Tibial artery (tissue), 4 donors: ENCODE results near the gene WHRN.

Source experiments
- DNase-seq, 2 donors: peaks; one replicate each; pipeline ENCODE4 v3.0.0-alpha.2; 2019
- H3K27ac ChIP-seq, 2 donors: fragments of 200-600 bp; sonication (generic) in 1 of 2; 1 replicate in 1 of 2; 2 replicates in 1 of 2; pipeline ENCODE4 v1.5.1; 2018 to 2019; ENCODE audit warnings: mild to moderate bottlenecking in 1 of 2
- H3K27me3 ChIP-seq, 2 donors: fragments of 200-600 bp; sonication (generic) in 1 of 2; one replicate each; pipeline versions ENCODE4 v1.5.1 to v1.6.0; 2016 to 2019
- H3K36me3 ChIP-seq, 3 donors: fragments of 200-600 bp; sonication (generic) in 2 of 3; one replicate each; pipeline ENCODE4 v1.5.1; 2016 to 2019; ENCODE audit warnings: mild to moderate bottlenecking in 2 of 3
- H3K4me1 ChIP-seq, 4 donors: fragments of 200-600 bp; sonication (generic) in 2 of 4; 1 replicate in 3 of 4; 2 replicates in 1 of 4; pipeline ENCODE4 v1.5.1; 2016 to 2019
- H3K4me3 ChIP-seq, 2 donors: fragments of 200-600 bp; sonication (generic) in 1 of 2; 1 replicate in 1 of 2; 2 replicates in 1 of 2; pipeline ENCODE4 v1.5.1; 2018 to 2019; ENCODE audit warnings: mild to moderate bottlenecking in 2 of 2
- H3K9me3 ChIP-seq, 3 donors: fragments of 200-600 bp; sonication (generic) in 1 of 3; one replicate each; pipeline ENCODE4 v1.5.1; 2016 to 2019
- CTCF ChIP-seq, 2 experiments: fragments of 200-600 bp in 1 of 2; fragments of 450-650 bp in 1 of 2; IDR thresholded peaks; one replicate each; pipeline ENCODE4 v1.5.1; 2017 to 2019; ENCODE audit warnings: antibody characterized with exemption in 2 of 2, mild to moderate bottlenecking in 1 of 2, moderate library complexity in 1 of 2
- intact Hi-C: fragments of 100-400 bp; cut with DNase I; formaldehyde crosslinking; loops from one replicate; pipeline ENCODE4 v1.15.0; 2023; ENCODE audit warnings: low total_unique reads

WHRN gene

GRCh38 chr9:114371343-114371944 is 133.8 kb downstream of the WHRN start:
- H3K9me3 ChIP-seq = no peaks in the 10 kb centered on the region
- no peak overlapping the region for H3K27ac ChIP-seq
- no peak for DNase-seq
- no peak for TF ChIP-seq CTCF (IDR thresholded peaks at IDR 0.05)
- H3K4me1 ChIP-seq = peaks cover 0 to 21% (median 15%) of the 10 kb centered on the region in 4 donors
- peaks cover 27 to 88% (median 74%) of the 10 kb centered on the region in 3 donors for H3K36me3 ChIP-seq
- intact Hi-C loops = no loop called here
- no peaks in the 10 kb centered on the region for H3K27me3 ChIP-seq
- no peak overlapping the region for H3K4me3 ChIP-seq

GRCh38 chr9:114370968-114371320 is 134.3 kb downstream of the WHRN start:
- no peak for DNase-seq
- H3K36me3 ChIP-seq = peaks cover 25 to 87% (median 69%) of the 10 kb centered on the region in 3 donors
- intact Hi-C loops = no loop called here
- H3K27me3 ChIP-seq = no peaks in the 10 kb centered on the region
- H3K9me3 ChIP-seq = no peaks in the 10 kb centered on the region
- no peak overlapping the region for H3K27ac ChIP-seq
- H3K4me3 ChIP-seq = no peak overlapping the region
- peaks cover 0 to 26% (median 20%) of the 10 kb centered on the region in 4 donors for H3K4me1 ChIP-seq
- TF ChIP-seq CTCF (IDR thresholded peaks at IDR 0.05) = no peak

- H3K27ac ChIP-seq = peak overlapping the region in 1 of 2 donors; percentile 5
- intact Hi-C loops = no loop called here
- no peak for DNase-seq
- H3K9me3 ChIP-seq = no peaks in the 10 kb centered on the region
- no peak for TF ChIP-seq CTCF (IDR thresholded peaks at IDR 0.05)
- peaks cover 0 to 30% (median 21%) of the 10 kb centered on the region in 4 donors for H3K4me1 ChIP-seq
- no peaks in the 10 kb centered on the region for H3K27me3 ChIP-seq
- no peak overlapping the region for H3K4me3 ChIP-seq
- H3K36me3 ChIP-seq = peaks cover 25 to 85% (median 63%) of the 10 kb centered on the region in 3 donors
Observed at GRCh38 chr9:114370251-114370967, 134.9 kb downstream of the WHRN start.

- no peak overlapping the region for H3K4me3 ChIP-seq
- no peaks in the 10 kb centered on the region for H3K9me3 ChIP-seq
- peak overlapping the region in 1 of 2 donors; percentile 5 for H3K27ac ChIP-seq
- H3K27me3 ChIP-seq = no peaks in the 10 kb centered on the region
- peaks cover 33 to 83% (median 69%) of the 10 kb centered on the region in 3 donors for H3K36me3 ChIP-seq
- intact Hi-C loops = no loop called here
- peaks cover 0 to 30% (median 22%) of the 10 kb centered on the region in 4 donors for H3K4me1 ChIP-seq
- DNase-seq = no peak
- no peak for TF ChIP-seq CTCF (IDR thresholded peaks at IDR 0.05)
Observed at GRCh38 chr9:114369216-114370130, 135.8 kb downstream of the WHRN start.

- no peaks in the 10 kb centered on the region for H3K27me3 ChIP-seq
- DNase-seq = no peak
- peaks cover 45 to 83% (median 69%) of the 10 kb centered on the region in 3 donors for H3K36me3 ChIP-seq
- H3K4me3 ChIP-seq = no peak overlapping the region
- peaks cover 0 to 30% (median 25%) of the 10 kb centered on the region in 4 donors for H3K4me1 ChIP-seq
- intact Hi-C loops = no loop called here
- TF ChIP-seq CTCF (IDR thresholded peaks at IDR 0.05) = no peak
- no peaks in the 10 kb centered on the region for H3K9me3 ChIP-seq
- peak overlapping the region; percentile 49 to 57 for H3K27ac ChIP-seq
Observed at GRCh38 chr9:114367772-114368569, 137.3 kb downstream of the WHRN start.
